ENCODE measurements around the gene MPV17L. TPM values are rescaled to one million over a fixed set of nuclear protein-coding genes. Genes with fewer than 3 reads are reported as not detected.

The MPV17L gene
- total and polyA plus RNA-seq, 4 donors: 7.5 to 17.2 (median 10.8) TPM

GRCh38 chr16:15457400-15457799 lies 61.8 kb downstream of the MPV17L start:
- Histone ChIP-seq H3K27me3 (ENCODE audit: control insufficient read depth, insufficient read depth, low read length) (no peaks in the 10 kb centered on the region), H3K4me1 (ENCODE audit: control insufficient read depth, insufficient read depth, low read length) (no peaks in the 10 kb centered on the region), H3K27ac (ENCODE audit: low read depth, low read length) (no peak overlapping the region), H3K4me3 (ENCODE audit: low read depth, low read length) (no peak overlapping the region), H3K36me3 (ENCODE audit: control insufficient read depth, insufficient read depth, low read length) (no peaks in the 10 kb centered on the region), H3K9me3 (ENCODE audit: control insufficient read depth, insufficient read depth, low read length) (no peaks in the 10 kb centered on the region)
- DNase-seq (ENCODE audit: low read depth in 4 of 6, low spot score in 6 of 6): no peak
- 95% methylated on average over 2 of the region's 3 CpGs for WGBS (ENCODE audit: insufficient coverage)

GRCh38 chr16:15457958-15458357 lies 62.4 kb downstream of the MPV17L start:
- Histone ChIP-seq H3K27ac (ENCODE audit: low read depth, low read length) (no peak overlapping the region), H3K9me3 (ENCODE audit: control insufficient read depth, insufficient read depth, low read length) (no peaks in the 10 kb centered on the region), H3K36me3 (ENCODE audit: control insufficient read depth, insufficient read depth, low read length) (no peaks in the 10 kb centered on the region), H3K4me3 (ENCODE audit: low read depth, low read length) (no peak overlapping the region), H3K27me3 (ENCODE audit: control insufficient read depth, insufficient read depth, low read length) (no peaks in the 10 kb centered on the region), H3K4me1 (ENCODE audit: control insufficient read depth, insufficient read depth, low read length) (no peaks in the 10 kb centered on the region)
- no peak for DNase-seq (ENCODE audit: low read depth in 4 of 6, low spot score in 6 of 6)
- WGBS (ENCODE audit: insufficient coverage): no CpG with 5 or more reads among the region's 4 CpGs

- H3K27me3 ChIP-seq (ENCODE audit: control insufficient read depth, insufficient read depth, low read length): no peaks in the 10 kb centered on the region
- no peak overlapping the region for H3K27ac ChIP-seq (ENCODE audit: low read depth, low read length)
- H3K4me3 ChIP-seq (ENCODE audit: low read depth, low read length): no peak overlapping the region
- no peak for DNase-seq (ENCODE audit: low read depth in 4 of 6, low spot score in 6 of 6)
- no peaks in the 10 kb centered on the region for H3K36me3 ChIP-seq (ENCODE audit: control insufficient read depth, insufficient read depth, low read length)
- no CpG with 5 or more reads among the region's 1 CpG for WGBS (ENCODE audit: insufficient coverage)
- no peaks in the 10 kb centered on the region for H3K4me1 ChIP-seq (ENCODE audit: control insufficient read depth, insufficient read depth, low read length)
- no peaks in the 10 kb centered on the region for H3K9me3 ChIP-seq (ENCODE audit: control insufficient read depth, insufficient read depth, low read length)
Observed at GRCh38 chr16:15459791-15460190, 64.2 kb downstream of the MPV17L start.

GRCh38 chr16:15460601-15461000 lies 65.0 kb downstream of the MPV17L start:
- Histone ChIP-seq H3K27ac (ENCODE audit: low read depth, low read length) (no peak overlapping the region), H3K9me3 (ENCODE audit: control insufficient read depth, insufficient read depth, low read length) (no peaks in the 10 kb centered on the region), H3K27me3 (ENCODE audit: control insufficient read depth, insufficient read depth, low read length) (no peaks in the 10 kb centered on the region), H3K36me3 (ENCODE audit: control insufficient read depth, insufficient read depth, low read length) (no peaks in the 10 kb centered on the region), H3K4me1 (ENCODE audit: control insufficient read depth, insufficient read depth, low read length) (no peaks in the 10 kb centered on the region), H3K4me3 (ENCODE audit: low read depth, low read length) (no peak overlapping the region)
- WGBS (ENCODE audit: insufficient coverage): no CpG with 5 or more reads among the region's 3 CpGs
- DNase-seq (ENCODE audit: low read depth in 4 of 6, low spot score in 6 of 6): no peak

DNA sequence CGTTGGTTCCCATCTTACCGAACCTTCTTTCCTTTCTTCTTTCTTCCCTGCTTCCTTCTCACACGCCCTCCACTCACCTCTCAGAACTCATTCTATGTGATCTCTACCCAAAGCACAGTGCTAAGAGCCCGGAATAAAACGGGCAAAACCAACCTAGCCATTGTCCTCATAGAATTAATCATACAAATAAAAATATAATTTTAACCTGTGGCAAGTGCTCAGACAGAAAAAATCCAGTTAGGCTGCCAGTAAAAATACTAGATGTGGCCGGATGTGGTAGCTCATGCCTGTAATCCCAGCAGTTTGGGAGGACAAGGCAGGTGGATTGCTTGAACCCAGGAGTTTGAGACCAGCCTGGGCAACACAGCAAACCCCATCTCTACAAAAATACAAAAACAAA lies 65.8 kb downstream of the MPV17L start:
- no peak for DNase-seq (ENCODE audit: low read depth in 4 of 6, low spot score in 6 of 6)
- Histone ChIP-seq H3K27ac (ENCODE audit: low read depth, low read length) (no peak overlapping the region), H3K4me1 (ENCODE audit: control insufficient read depth, insufficient read depth, low read length) (no peaks in the 10 kb centered on the region), H3K9me3 (ENCODE audit: control insufficient read depth, insufficient read depth, low read length) (no peaks in the 10 kb centered on the region), H3K27me3 (ENCODE audit: control insufficient read depth, insufficient read depth, low read length) (no peaks in the 10 kb centered on the region), H3K4me3 (ENCODE audit: low read depth, low read length) (no peak overlapping the region), H3K36me3 (ENCODE audit: control insufficient read depth, insufficient read depth, low read length) (no peaks in the 10 kb centered on the region)
- WGBS (ENCODE audit: insufficient coverage): 96% methylated on average over 4 of the region's 6 CpGs

Other genes starting within 250 kb of the MPV17L start
- gene NPIPA5, start 17.5 kb upstream of the MPV17L start, total RNA-seq: 10 to 100 TPM in 1 of 2 donors, under 1 TPM in 1; 0.69 to 21.6 TPM
- 10 to 100 TPM; 35.4 to 56.2 TPM for gene NPIPA5, start 17.5 kb upstream of the MPV17L start, polyA plus RNA-seq (ENCODE audit: insufficient read length in 2 of 2)
- 100 to 1,000 TPM in 1 of 2 donors, 10 to 100 TPM in 1; 70.7 to 102 TPM for gene BMERB1, start 38.8 kb downstream of the MPV17L start, total RNA-seq
- gene BMERB1, start 38.8 kb downstream of the MPV17L start, polyA plus RNA-seq (ENCODE audit: insufficient read length in 2 of 2): 100 to 1,000 TPM; 252 to 266 TPM
- gene MARF1, start 247.4 kb downstream of the MPV17L start, total RNA-seq: 10 to 100 TPM; 21.8 to 28.6 TPM
- gene MARF1, start 247.4 kb downstream of the MPV17L start, polyA plus RNA-seq (ENCODE audit: insufficient read length in 2 of 2): 10 to 100 TPM; 37.8 to 41.8 TPM

All from spinal cord (tissue), 10 donors.